Upper lobe of right lung (tissue), 1 donor: ENCODE results near the gene CLCNKB. TPM values are rescaled to one million over a fixed set of nuclear protein-coding genes. Genes with fewer than 3 reads are reported as not detected.
A peak's percentile ranks its signal among the peaks of the same experiment; 100 is the strongest.

Experiments
- ATAC-seq: fragments of 200-7000 bp; cut with Tn5 transposase; one replicate; pipeline ENCODE4 v1.9.1; 2020; ENCODE audit warnings: mild to moderate bottlenecking, moderate library complexity
- DNase-seq: peaks from one replicate; pipeline ENCODE4 v3.0.0-alpha.2; 2020
- H3K27ac ChIP-seq: fragments of 200-600 bp; one replicate; pipeline ENCODE4 v1.8.0; 2022
- H3K27me3 ChIP-seq: fragments of 200-600 bp; one replicate; pipeline ENCODE4 v1.8.0; 2022; ENCODE audit warnings: mild to moderate bottlenecking
- H3K36me3 ChIP-seq: fragments of 200-600 bp; one replicate; pipeline ENCODE4 v1.8.0; 2022
- H3K4me1 ChIP-seq: fragments of 200-600 bp; one replicate; pipeline ENCODE4 v1.8.0; 2022
- H3K4me3 ChIP-seq: fragments of 200-600 bp; one replicate; pipeline ENCODE4 v1.8.0; 2022; ENCODE audit warnings: mild to moderate bottlenecking
- H3K9me3 ChIP-seq: fragments of 200-600 bp; one replicate; pipeline ENCODE4 v1.8.0; 2022
- CTCF ChIP-seq: fragments of 200-600 bp; IDR thresholded peaks from one replicate; pipeline ENCODE4 v1.8.0; 2022; ENCODE audit warnings: antibody characterized with exemption
- intact Hi-C: fragments of 100-400 bp; cut with DNase I; formaldehyde crosslinking; loops from one replicate; pipeline ENCODE4 v1.11.0; 2022
- total RNA-seq: library from RNA; stranded (reverse); fragmentation: NEBNext Ultra II Directional; extraction: Animal tissue kit (Norgen Biotek cat#: 25700); gene quantifications from one replicate; pipeline ENCODE4 v1.2.1, GENCODE V29; 2021
- donor health status: DM: no; HTN: yes; CAD: no; lungs with severe emphysema.

The CLCNKB gene
- total RNA-seq, 1 donor from 2014 or later, result 0.35 TPM

GRCh38 chr1:16081636-16082035 lies 38.1 kb downstream of the CLCNKB start:
- no peak for TF ChIP-seq CTCF
- H3K4me1 ChIP-seq, result peaks cover 11% of the 10 kb centered on the region
- no peak for ATAC-seq
- H3K9me3 ChIP-seq, result no peaks in the 10 kb centered on the region
- H3K4me3 ChIP-seq, result no peak overlapping the region
- intact Hi-C loops, result loop anchor here (2.0 kb wide), 1 partner anchor 107 kb away; no protein-coding TSS in a partner anchor
- H3K36me3 ChIP-seq, result no peaks in the 10 kb centered on the region
- H3K27ac ChIP-seq, result no peak overlapping the region
- no peaks in the 10 kb centered on the region for H3K27me3 ChIP-seq
- no peak for DNase-seq

- DNase-seq (peak; percentile 83), ATAC-seq (peak; percentile 84)
- H3K4me3 ChIP-seq, result no peak overlapping the region
- H3K36me3 ChIP-seq, result no peaks in the 10 kb centered on the region
- no peaks in the 10 kb centered on the region for H3K27me3 ChIP-seq
- no peak overlapping the region for H3K27ac ChIP-seq
- peaks cover 11% of the 10 kb centered on the region for H3K4me1 ChIP-seq
- peak; percentile 88 for TF ChIP-seq CTCF
- no peaks in the 10 kb centered on the region for H3K9me3 ChIP-seq
- intact Hi-C loops, result no loop called here
These were observed 38.9 kb downstream of the CLCNKB start for GRCh38 chr1:16082283-16083038.

GRCh38 chr1:16083486-16083885 lies 39.9 kb downstream of the CLCNKB start:
- Histone ChIP-seq H3K4me1 (peaks cover 11% of the 10 kb centered on the region), H3K36me3 (no peaks in the 10 kb centered on the region), H3K4me3 (no peak overlapping the region), H3K9me3 (no peaks in the 10 kb centered on the region), H3K27ac (no peak overlapping the region), H3K27me3 (no peaks in the 10 kb centered on the region)
- ATAC-seq (no peak), DNase-seq (no peak)
- TF ChIP-seq CTCF, result no peak
- intact Hi-C loops, result no loop called here

- Histone ChIP-seq H3K36me3 (no peaks in the 10 kb centered on the region), H3K27me3 (no peaks in the 10 kb centered on the region), H3K4me3 (no peak overlapping the region), H3K4me1 (peaks cover 4% of the 10 kb centered on the region), H3K27ac (no peak overlapping the region), H3K9me3 (no peaks in the 10 kb centered on the region)
- intact Hi-C loops, result no loop called here
- TF ChIP-seq CTCF, result no peak
- DNase-seq (no peak), ATAC-seq (peak; percentile 17)
These were observed 41.9 kb downstream of the CLCNKB start for GRCh38 chr1:16085522-16085921.

GRCh38 chr1:16087733-16088132 lies 44.2 kb downstream of the CLCNKB start:
- no peaks in the 10 kb centered on the region for H3K36me3 ChIP-seq
- DNase-seq, result no peak
- H3K9me3 ChIP-seq, result no peaks in the 10 kb centered on the region
- H3K4me3 ChIP-seq, result no peak overlapping the region
- no peak for ATAC-seq
- H3K27me3 ChIP-seq, result no peaks in the 10 kb centered on the region
- TF ChIP-seq CTCF, result no peak
- no peak overlapping the region for H3K27ac ChIP-seq
- H3K4me1 ChIP-seq, result peaks cover under 1% of the 10 kb centered on the region
- intact Hi-C loops, result no loop called here
